Measurements from ENCODE around the gene MIAT. TPM values are rescaled to one million over a fixed set of nuclear protein-coding genes. Genes with fewer than 3 reads are reported as not detected.
A peak's percentile ranks its signal among the peaks of the same experiment; 100 is the strongest.

Gene MIAT
- total and polyA plus RNA-seq, 2 donors (not counting 1 experiment from before 2014, with no cell fraction given) = 1.9 to 10.2 TPM

GRCh38 chr22:26707090-26707489 is 49.7 kb downstream of the MIAT start:
- Histone ChIP-seq H2AFZ (ENCODE audit: low read length) (no peak overlapping the region), H3K4me2 (ENCODE audit: extremely low read depth, insufficient read depth, low read length) (no peak overlapping the region), H3K4me3 (replicated peaks in 1 of 4; ENCODE audit: control extremely low read depth in 1 of 4, insufficient read depth in 1 of 4, low read depth in 3 of 4, low read length in 4 of 4) (no peak overlapping the region), H3K36me3 (ENCODE audit: control insufficient read depth, insufficient read depth, low read length) (no peaks in the 10 kb centered on the region), H3K79me2 (ENCODE audit: control insufficient read depth, insufficient read depth, low read length) (no peaks in the 10 kb centered on the region), H3K4me1 (ENCODE audit: control insufficient read depth, extremely low read depth, insufficient read depth, low read length) (peaks cover 22% of the 10 kb centered on the region), H3K9ac (ENCODE audit: insufficient read depth, low read length) (no peak overlapping the region), H3K27me3 (ENCODE audit: control insufficient read depth, insufficient read depth, low read length) (no peaks in the 10 kb centered on the region), H3K9me3 (ENCODE audit: control insufficient read depth, insufficient read depth, low read depth, low read length) (no peaks in the 10 kb centered on the region), H3K27ac (ENCODE audit: insufficient read depth, low read length) (no peak overlapping the region), H4K20me1 (ENCODE audit: control insufficient read depth, extremely low read depth, insufficient read depth, low read length) (no peaks in the 10 kb centered on the region)
- TF ChIP-seq CTCF (conservative IDR thresholded peaks at IDR 0.05 in 1 of 2, IDR thresholded peaks at IDR 0.05 in 1 of 2; ENCODE audit: low read depth in 1 of 2, low read length in 2 of 2) = no peak
- no peak for TF ChIP-seq EZH2 (IDR thresholded peaks at IDR 0.05; ENCODE audit: low read length, missing control alignments)
- peak in 1 of 2 donors; percentile 33 for DNase-seq (ENCODE audit: low read depth in 2 of 2)

- Histone ChIP-seq H3K4me1 (ENCODE audit: control insufficient read depth, extremely low read depth, insufficient read depth, low read length) (peaks cover 22% of the 10 kb centered on the region), H2AFZ (ENCODE audit: low read length) (no peak overlapping the region)
Measured at GRCh38 chr22:26707581-26707980, 50.2 kb downstream of the MIAT start.

GRCh38 chr22:26708256-26709009 is 51.0 kb downstream of the MIAT start:
- peaks cover 22% of the 10 kb centered on the region for H3K4me1 ChIP-seq (ENCODE audit: control insufficient read depth, extremely low read depth, insufficient read depth, low read length)
- H3K4me2 ChIP-seq (ENCODE audit: extremely low read depth, insufficient read depth, low read length) = no peak overlapping the region
- no peak overlapping the region for H3K4me3 ChIP-seq (replicated peaks in 1 of 4; ENCODE audit: control extremely low read depth in 1 of 4, insufficient read depth in 1 of 4, low read depth in 3 of 4, low read length in 4 of 4)
- no peaks in the 10 kb centered on the region for H3K9me3 ChIP-seq (ENCODE audit: control insufficient read depth, insufficient read depth, low read depth, low read length)
- no peaks in the 10 kb centered on the region for H3K27me3 ChIP-seq (ENCODE audit: control insufficient read depth, insufficient read depth, low read length)
- no peaks in the 10 kb centered on the region for H4K20me1 ChIP-seq (ENCODE audit: control insufficient read depth, extremely low read depth, insufficient read depth, low read length)
- no peaks in the 10 kb centered on the region for H3K79me2 ChIP-seq (ENCODE audit: control insufficient read depth, insufficient read depth, low read length)
- TF ChIP-seq CTCF (conservative IDR thresholded peaks at IDR 0.05 in 1 of 2, IDR thresholded peaks at IDR 0.05 in 1 of 2; ENCODE audit: low read depth in 1 of 2, low read length in 2 of 2) = no peak
- TF ChIP-seq EZH2 (IDR thresholded peaks at IDR 0.05; ENCODE audit: low read length, missing control alignments) = no peak
- H3K36me3 ChIP-seq (ENCODE audit: control insufficient read depth, insufficient read depth, low read length) = no peaks in the 10 kb centered on the region
- H2AFZ ChIP-seq (ENCODE audit: low read length) = no peak overlapping the region
- no peak overlapping the region for H3K27ac ChIP-seq (ENCODE audit: insufficient read depth, low read length)
- H3K9ac ChIP-seq (ENCODE audit: insufficient read depth, low read length) = no peak overlapping the region
- peak in 1 of 2 donors; percentile 35 for DNase-seq (ENCODE audit: low read depth in 2 of 2)

More at GRCh38 chr22:26707581-26707980, 50.2 kb downstream of the MIAT start:
- DNase-seq (ENCODE audit: low read depth in 2 of 2) = peak in 1 of 2 donors; percentile 56
- TF ChIP-seq EZH2 (IDR thresholded peaks at IDR 0.05; ENCODE audit: low read length, missing control alignments) (no peak), CTCF (conservative IDR thresholded peaks at IDR 0.05 in 1 of 2, IDR thresholded peaks at IDR 0.05 in 1 of 2; ENCODE audit: low read depth in 1 of 2, low read length in 2 of 2) (no peak)
- H3K79me2 ChIP-seq (ENCODE audit: control insufficient read depth, insufficient read depth, low read length) = no peaks in the 10 kb centered on the region
- H3K27ac ChIP-seq (ENCODE audit: insufficient read depth, low read length) = no peak overlapping the region
- no peak overlapping the region for H3K4me3 ChIP-seq (replicated peaks in 1 of 4; ENCODE audit: control extremely low read depth in 1 of 4, insufficient read depth in 1 of 4, low read depth in 3 of 4, low read length in 4 of 4)
- H4K20me1 ChIP-seq (ENCODE audit: control insufficient read depth, extremely low read depth, insufficient read depth, low read length) = no peaks in the 10 kb centered on the region
- no peaks in the 10 kb centered on the region for H3K9me3 ChIP-seq (ENCODE audit: control insufficient read depth, insufficient read depth, low read depth, low read length)
- H3K36me3 ChIP-seq (ENCODE audit: control insufficient read depth, insufficient read depth, low read length) = no peaks in the 10 kb centered on the region
- H3K4me2 ChIP-seq (ENCODE audit: extremely low read depth, insufficient read depth, low read length) = no peak overlapping the region
- H3K9ac ChIP-seq (ENCODE audit: insufficient read depth, low read length) = no peak overlapping the region
- H3K27me3 ChIP-seq (ENCODE audit: control insufficient read depth, insufficient read depth, low read length) = no peaks in the 10 kb centered on the region
